GM13977 (cell line): ENCODE results near the gene SCYL1.

Source experiments
- DNase-seq: peaks from one replicate; pipeline ENCODE4 v3.0.0; 2012; ENCODE audit warnings: low spot score
- CTCF ChIP-seq: IDR thresholded peaks from 2 replicates; pipeline ENCODE4 v1.5.1; 2012; ENCODE audit warnings: mild to moderate bottlenecking, control low read depth; ENCODE audit not compliant: insufficient read depth; ENCODE audit errors: extremely low read depth, missing control alignments
- in situ Hi-C: fragments of 300-500 bp; cut with MboI; formaldehyde crosslinking; loops from one replicate; pipeline ENCODE4 v1.12.0; 2022; ENCODE audit warnings: low sequenced_read_pairs, low pct_unique_long_range_greater_than_20kb, mixed read lengths, inconsistent platforms; ENCODE audit not compliant: unreplicated experiment

SCYL1 gene

DNA sequence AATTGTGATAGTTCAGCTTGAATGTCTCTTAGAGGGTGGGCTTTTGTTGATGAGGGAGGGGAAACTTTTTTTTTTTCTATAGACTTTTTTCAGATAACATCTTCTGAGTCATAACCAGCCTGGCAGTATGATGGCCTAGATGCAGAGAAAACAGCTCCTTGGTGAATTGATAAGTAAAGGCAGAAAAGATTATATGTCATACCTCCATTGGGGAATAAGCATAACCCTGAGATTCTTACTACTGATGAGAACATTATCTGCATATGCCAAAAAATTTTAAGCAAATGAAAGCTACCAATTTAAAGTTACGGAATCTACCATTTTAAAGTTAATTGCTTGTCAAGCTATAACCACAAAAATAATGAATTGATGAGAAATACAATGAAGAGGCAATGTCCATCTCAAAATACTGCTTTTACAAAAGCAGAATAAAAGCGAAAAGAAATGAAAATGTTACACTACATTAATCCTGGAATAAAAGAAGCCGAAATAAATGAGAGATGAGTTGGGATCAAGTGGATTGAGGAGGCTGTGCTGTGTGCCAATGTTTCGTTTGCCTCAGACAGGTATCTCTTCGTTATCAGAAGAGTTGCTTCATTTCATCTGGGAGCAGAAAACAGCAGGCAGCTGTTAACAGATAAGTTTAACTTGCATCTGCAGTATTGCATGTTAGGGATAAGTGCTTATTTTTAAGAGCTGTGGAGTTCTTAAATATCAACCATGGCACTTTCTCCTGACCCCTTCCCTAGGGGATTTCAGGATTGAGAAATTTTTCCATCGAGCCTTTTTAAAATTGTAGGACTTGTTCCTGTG, 22.1 kb upstream of the SCYL1 start:
- in situ Hi-C loops: loop anchor here (5.0 kb wide), 1 partner anchor 70 kb away; no protein-coding TSS in a partner anchor
- TF ChIP-seq CTCF: no peak
- DNase-seq: no peak

DNA sequence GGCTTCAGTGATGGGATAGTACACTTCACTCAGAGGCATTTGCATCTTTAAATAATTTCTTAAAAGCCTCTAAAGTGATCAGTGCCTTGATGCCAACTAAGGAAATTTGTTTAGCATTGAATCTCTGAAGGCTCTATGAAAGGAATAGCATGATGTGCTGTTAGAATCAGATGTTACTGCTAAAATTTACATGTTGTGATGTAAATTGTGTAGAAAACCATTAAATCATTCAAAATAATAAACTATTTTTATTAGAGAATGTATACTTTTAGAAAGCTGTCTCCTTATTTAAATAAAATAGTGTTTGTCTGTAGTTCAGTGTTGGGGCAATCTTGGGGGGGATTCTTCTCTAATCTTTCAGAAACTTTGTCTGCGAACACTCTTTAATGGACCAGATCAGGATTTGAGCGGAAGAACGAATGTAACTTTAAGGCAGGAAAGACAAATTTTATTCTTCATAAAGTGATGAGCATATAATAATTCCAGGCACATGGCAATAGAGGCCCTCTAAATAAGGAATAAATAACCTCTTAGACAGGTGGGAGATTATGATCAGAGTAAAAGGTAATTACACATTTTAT, 21.4 kb upstream of the SCYL1 start:
- DNase-seq: no peak
- TF ChIP-seq CTCF: no peak
- in situ Hi-C loops: loop anchor here (5.0 kb wide), 1 partner anchor 71 kb away; no protein-coding TSS in a partner anchor

GRCh38 chr11:65503949-65504673, 20.8 kb upstream of the SCYL1 start:
- no peak for DNase-seq
- TF ChIP-seq CTCF: no peak
- in situ Hi-C loops: loop anchor here (5.0 kb wide), 1 partner anchor 72 kb away; no protein-coding TSS in a partner anchor

DNA sequence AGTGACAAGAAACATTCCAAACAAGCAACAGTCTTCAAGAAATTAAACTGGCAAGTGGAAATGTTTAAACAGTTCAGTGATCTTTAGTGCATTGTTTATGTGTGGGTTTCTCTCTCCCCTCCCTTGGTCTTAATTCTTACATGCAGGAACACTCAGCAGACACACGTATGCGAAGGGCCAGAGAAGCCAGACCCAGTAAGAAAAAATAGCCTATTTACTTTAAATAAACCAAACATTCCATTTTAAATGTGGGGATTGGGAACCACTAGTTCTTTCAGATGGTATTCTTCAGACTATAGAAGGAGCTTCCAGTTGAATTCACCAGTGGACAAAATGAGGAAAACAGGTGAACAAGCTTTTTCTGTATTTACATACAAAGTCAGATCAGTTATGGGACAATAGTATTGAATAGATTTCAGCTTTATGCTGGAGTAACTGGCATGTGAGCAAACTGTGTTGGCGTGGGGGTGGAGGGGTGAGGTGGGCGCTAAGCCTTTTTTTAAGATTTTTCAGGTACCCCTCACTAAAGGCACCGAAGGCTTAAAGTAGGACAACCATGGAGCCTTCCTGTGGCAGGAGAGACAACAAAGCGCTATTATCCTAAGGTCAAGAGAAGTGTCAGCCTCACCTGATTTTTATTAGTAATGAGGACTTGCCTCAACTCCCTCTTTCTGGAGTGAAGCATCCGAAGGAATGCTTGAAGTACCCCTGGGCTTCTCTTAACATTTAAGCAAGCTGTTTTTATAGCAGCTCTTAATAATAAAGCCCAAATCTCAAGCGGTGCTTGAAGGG, 20.0 kb upstream of the SCYL1 start:
- in situ Hi-C loops: loop anchor here (5.0 kb wide), 1 partner anchor 73 kb away; no protein-coding TSS in a partner anchor
- DNase-seq: no peak
- no peak for TF ChIP-seq CTCF

- no peak for TF ChIP-seq CTCF
- no peak for DNase-seq
- in situ Hi-C loops: no loop called here
These were observed 19.2 kb upstream of the SCYL1 start for GRCh38 chr11:65505466-65506289.
